Common myeloid progenitor, CD34-positive (primary cell): ENCODE measurements around the gene TRIP4.
"Not testable (repeated sequence)": the region's sequence is repeated elsewhere in the genome, so short reads cannot be mapped to it uniquely, and the experiment has no call there.

Source experiments
- CTCF ChIA-PET: fragments of 350-600 bp; sonication (Branson Sonifier 250); formaldehyde crosslinking; loops from one replicate; lab custom pipeline; 2021; ENCODE audit warnings: antibody characterized with exemption; lab: Charles Lee
- POLR2A ChIA-PET: fragments of 350-600 bp; sonication (Branson Sonifier 250); formaldehyde crosslinking; loops from one replicate; lab custom pipeline; 2021; ENCODE audit warnings: antibody characterized with exemption; lab: Charles Lee
- DNase-seq, 3 donors: peaks; one replicate each; pipeline versions ENCODE4 v3.0.0 to v3.0.0-alpha.2; 2013
- H3K27ac ChIP-seq, 2 experiments: 1 replicate in 1 of 2; 2 replicates in 1 of 2; pipeline ENCODE4 v1.7.0; 2013; ENCODE audit warnings: inconsistent platforms in 2 of 2, low read length in 2 of 2, mild to moderate bottlenecking in 2 of 2, low read depth in 1 of 2, moderate library complexity in 1 of 2; ENCODE audit not compliant: severe bottlenecking in 2 of 2, insufficient read depth in 1 of 2, poor library complexity in 1 of 2
- H3K27me3 ChIP-seq, 5 experiments: replicated peaks in 2 of 5; 1 replicate in 3 of 5; 2 replicates in 2 of 5; pipeline versions ENCODE4 v1.6.1 to v1.7.0; 2013; ENCODE audit warnings: low read length in 4 of 5, mild to moderate bottlenecking in 2 of 5, moderate library complexity in 2 of 5, inconsistent platforms in 1 of 5; ENCODE audit not compliant: insufficient read depth in 5 of 5, control insufficient read depth in 4 of 5
- H3K36me3 ChIP-seq, 4 experiments: 1 replicate in 2 of 4; 2 replicates in 2 of 4; pipeline versions ENCODE4 v1.6.1 to v1.7.0; 2013; ENCODE audit warnings: low read length in 3 of 4, control low read depth in 1 of 4, mild to moderate bottlenecking in 1 of 4; ENCODE audit not compliant: control insufficient read depth in 4 of 4, insufficient read depth in 4 of 4
- H3K4me1 ChIP-seq, 4 experiments: 1 replicate in 3 of 4; 2 replicates in 1 of 4; pipeline versions ENCODE4 v1.6.1 to v1.7.1; 2013; ENCODE audit warnings: low read length in 3 of 4, mild to moderate bottlenecking in 3 of 4, control low read depth in 1 of 4, inconsistent platforms in 1 of 4, moderate library complexity in 1 of 4; ENCODE audit not compliant: control insufficient read depth in 4 of 4, insufficient read depth in 4 of 4; ENCODE audit errors: control extremely low read depth in 1 of 4
- H3K4me3 ChIP-seq, 7 experiments: 1 replicate in 4 of 7; 2 replicates in 3 of 7; pipeline versions ENCODE4 v1.5.1 to v1.7.0; 2013; ENCODE audit warnings: mild to moderate bottlenecking in 7 of 7, low read length in 6 of 7, moderate library complexity in 6 of 7, inconsistent platforms in 2 of 7, low read depth in 2 of 7, control low read depth in 1 of 7; ENCODE audit not compliant: insufficient read depth in 4 of 7, control insufficient read depth in 1 of 7; ENCODE audit errors: extremely low read depth in 1 of 7
- H3K9me3 ChIP-seq, 5 experiments: 1 replicate in 4 of 5; 2 replicates in 1 of 5; pipeline versions ENCODE4 v1.6.1 to v1.7.1; 2013; ENCODE audit warnings: low read length in 4 of 5, mild to moderate bottlenecking in 2 of 5, inconsistent platforms in 1 of 5, low read depth in 1 of 5, moderate library complexity in 1 of 5; ENCODE audit not compliant: control insufficient read depth in 4 of 5, insufficient read depth in 2 of 5; ENCODE audit errors: control extremely low read depth in 1 of 5
- WGBS: methylation state at CpG from one replicate; pipeline ENCODE4 v1.1.5; 2013; ENCODE audit not compliant: insufficient coverage; 5-methylcytosine and 5-hydroxymethylcytosine counted together

The TRIP4 gene

GRCh38 chr15:64356710-64357040 is 31.0 kb upstream of the TRIP4 start:
- 40% methylated on average over 1 of the region's 5 CpGs for WGBS
- POLR2A ChIA-PET: interaction anchor here (1.4 kb wide), 1 partner anchor 194 kb away, joined by 4 read pairs; the partner anchor contains the start of gene PPIB
- H3K27me3 ChIP-seq: no peaks in the 10 kb centered on the region

GRCh38 chr15:64361259-64361658 is 26.4 kb upstream of the TRIP4 start:
- H3K4me3 ChIP-seq: no peak overlapping the region
- ChIA-PET POLR2A (no interaction called here), CTCF (no interaction called here)
- no peaks in the 10 kb centered on the region for H3K9me3 ChIP-seq
- peaks cover 0 to 14% (median 0%) of the 10 kb centered on the region in 4 experiments for H3K36me3 ChIP-seq
- 88% methylated on average over 2 of the region's 4 CpGs for WGBS
- no peak overlapping the region for H3K27ac ChIP-seq
- no peaks in the 10 kb centered on the region for H3K27me3 ChIP-seq
- peaks cover 0 to 8% (median 5%) of the 10 kb centered on the region in 4 experiments for H3K4me1 ChIP-seq
- DNase-seq: no peak

More at GRCh38 chr15:64356710-64357040, 31.0 kb upstream of the TRIP4 start:
- no peak for DNase-seq
- Histone ChIP-seq H3K4me1 (peaks cover 6 to 20% (median 13%) of the 10 kb centered on the region in 4 experiments), H3K36me3 (peaks cover 0 to 6% (median under 1%) of the 10 kb centered on the region in 4 experiments), H3K27ac (peak overlapping the region; percentile 52 to 83), H3K9me3 (no peaks in the 10 kb centered on the region), H3K4me3 (peak overlapping the region in 6 of 7 experiments; percentile 86 to 97 (median 91))
- CTCF ChIA-PET: no interaction called here

- H3K9me3 ChIP-seq: no peaks in the 10 kb centered on the region
- no peak overlapping the region for H3K27ac ChIP-seq
- H3K27me3 ChIP-seq: no peaks in the 10 kb centered on the region
- 100% methylated on average over 1 of the region's 2 CpGs for WGBS
- H3K4me1 ChIP-seq: no peaks in the 10 kb centered on the region
- no peak for DNase-seq
- H3K4me3 ChIP-seq: no peak overlapping the region
- CTCF ChIA-PET: interaction anchor here (0.6 to 1.2 kb wide), 2 partner anchors 10 to 647 kb away, joined by 3 to 4 read pairs; no protein-coding TSS in a partner anchor
- POLR2A ChIA-PET: no interaction called here
- H3K36me3 ChIP-seq: peaks cover 0 to 29% (median 6%) of the 10 kb centered on the region in 4 experiments
These were observed 18.5 kb upstream of the TRIP4 start for GRCh38 chr15:64369078-64369607.

GRCh38 chr15:64371383-64371782 is 16.3 kb upstream of the TRIP4 start:
- H3K4me1 ChIP-seq, DNase-seq, POLR2A ChIA-PET, CTCF ChIA-PET, H3K27me3 ChIP-seq, H3K9me3 ChIP-seq, H3K27ac ChIP-seq, H3K4me3 ChIP-seq: not testable (repeated sequence)
- H3K36me3 ChIP-seq: peaks cover 0 to 36% (median 9%) of the 10 kb centered on the region in 4 experiments
- WGBS: 100% methylated on average over 8 of the region's 8 CpGs

GRCh38 chr15:64373360-64373759 is 14.3 kb upstream of the TRIP4 start:
- Histone ChIP-seq H3K9me3 (no peaks in the 10 kb centered on the region), H3K36me3 (peaks cover 0 to 41% (median 10%) of the 10 kb centered on the region in 4 experiments), H3K27ac (no peak overlapping the region), H3K4me1 (no peaks in the 10 kb centered on the region), H3K27me3 (no peaks in the 10 kb centered on the region), H3K4me3 (peak overlapping the region in 2 of 7 experiments; percentile 24 to 42)
- CTCF ChIA-PET: no interaction called here
- WGBS: 95% methylated on average over 7 of the region's 8 CpGs
- DNase-seq: no peak
- POLR2A ChIA-PET: no interaction called here

GRCh38 chr15:64379216-64379960 is 8.2 kb upstream of the TRIP4 start:
- no peaks in the 10 kb centered on the region for H3K27me3 ChIP-seq
- peaks cover 0 to 27% (median 3%) of the 10 kb centered on the region in 4 experiments for H3K36me3 ChIP-seq
- H3K9me3 ChIP-seq: no peaks in the 10 kb centered on the region
- peaks cover 6 to 26% (median 17%) of the 10 kb centered on the region in 4 experiments for H3K4me1 ChIP-seq
- peak overlapping the region in 1 of 7 experiments; percentile 91 for H3K4me3 ChIP-seq
- DNase-seq: no peak
- CTCF ChIA-PET: no interaction called here
- POLR2A ChIA-PET: no interaction called here
- 94% methylated on average over 6 of the region's 9 CpGs for WGBS
- H3K27ac ChIP-seq: no peak overlapping the region
